Loucy (cell line): ENCODE measurements around the gene TMEM89.

ENCODE experiments used
- CTCF ChIP-seq: fragments of 200-600 bp; sonication (generic); conservative IDR thresholded peaks from 2 replicates; pipeline ENCODE4 v1.5.1; 2014; ENCODE audit warnings: mild to moderate bottlenecking, antibody characterized with exemption, low read length
- EZH2phosphoT487 ChIP-seq: fragments of 200-600 bp; IDR thresholded peaks from 2 replicates; pipeline ENCODE4 v1.6.1; 2018; ENCODE audit warnings: antibody characterized with exemption, mild to moderate bottlenecking, moderate library complexity, borderline replicate concordance

GRCh38 chr3:48619541-48620524, 1.7 kb downstream of the TMEM89 start:
- TF ChIP-seq CTCF: no peak
- TF ChIP-seq EZH2phosphoT487: no peak
